PFSK-1 (cell line): Measurements from ENCODE around the gene LDLRAD3.

ENCODE experiments used
- FOXP2 ChIP-seq: optimal IDR thresholded peaks from 2 replicates; pipeline ENCODE3; 2011; ENCODE audit warnings: borderline replicate concordance, control low read depth, inconsistent platforms; ENCODE audit not compliant: insufficient read depth; ENCODE audit errors: extremely low read length, extremely low read depth
- POLR2AphosphoS5 ChIP-seq: IDR thresholded peaks from 2 replicates; pipeline ENCODE4 v1.6.1; 2012; ENCODE audit warnings: low read depth, mild to moderate bottlenecking, control low read depth, low read length, moderate library complexity
- SIN3A ChIP-seq: IDR thresholded peaks from 2 replicates; pipeline ENCODE4 v1.6.1; 2012; ENCODE audit warnings: mild to moderate bottlenecking, low read length, moderate library complexity, borderline replicate concordance; ENCODE audit not compliant: insufficient read depth
- TAF1 ChIP-seq: IDR thresholded peaks from 2 replicates; pipeline ENCODE4 v1.6.1; 2012; ENCODE audit warnings: low read length, control low read depth, borderline replicate concordance; ENCODE audit not compliant: insufficient read depth
- TF ChIP-seq, protein P1 (sequence below), 2 experiments: IDR thresholded peaks; 2 replicates each; pipeline versions ENCODE4 v1.6.1 to v1.8.0; 2011 to 2012; ENCODE audit warnings: low read depth in 2 of 2, low read length in 2 of 2, control low read depth in 1 of 2, inconsistent platforms in 1 of 2, mild to moderate bottlenecking in 1 of 2, moderate library complexity in 1 of 2; ENCODE audit not compliant: insufficient read depth in 1 of 2

Gene LDLRAD3

GRCh38 chr11:35933320-35933871 lies 10.5 kb upstream of the LDLRAD3 start:
- TF ChIP-seq, protein P1, sequence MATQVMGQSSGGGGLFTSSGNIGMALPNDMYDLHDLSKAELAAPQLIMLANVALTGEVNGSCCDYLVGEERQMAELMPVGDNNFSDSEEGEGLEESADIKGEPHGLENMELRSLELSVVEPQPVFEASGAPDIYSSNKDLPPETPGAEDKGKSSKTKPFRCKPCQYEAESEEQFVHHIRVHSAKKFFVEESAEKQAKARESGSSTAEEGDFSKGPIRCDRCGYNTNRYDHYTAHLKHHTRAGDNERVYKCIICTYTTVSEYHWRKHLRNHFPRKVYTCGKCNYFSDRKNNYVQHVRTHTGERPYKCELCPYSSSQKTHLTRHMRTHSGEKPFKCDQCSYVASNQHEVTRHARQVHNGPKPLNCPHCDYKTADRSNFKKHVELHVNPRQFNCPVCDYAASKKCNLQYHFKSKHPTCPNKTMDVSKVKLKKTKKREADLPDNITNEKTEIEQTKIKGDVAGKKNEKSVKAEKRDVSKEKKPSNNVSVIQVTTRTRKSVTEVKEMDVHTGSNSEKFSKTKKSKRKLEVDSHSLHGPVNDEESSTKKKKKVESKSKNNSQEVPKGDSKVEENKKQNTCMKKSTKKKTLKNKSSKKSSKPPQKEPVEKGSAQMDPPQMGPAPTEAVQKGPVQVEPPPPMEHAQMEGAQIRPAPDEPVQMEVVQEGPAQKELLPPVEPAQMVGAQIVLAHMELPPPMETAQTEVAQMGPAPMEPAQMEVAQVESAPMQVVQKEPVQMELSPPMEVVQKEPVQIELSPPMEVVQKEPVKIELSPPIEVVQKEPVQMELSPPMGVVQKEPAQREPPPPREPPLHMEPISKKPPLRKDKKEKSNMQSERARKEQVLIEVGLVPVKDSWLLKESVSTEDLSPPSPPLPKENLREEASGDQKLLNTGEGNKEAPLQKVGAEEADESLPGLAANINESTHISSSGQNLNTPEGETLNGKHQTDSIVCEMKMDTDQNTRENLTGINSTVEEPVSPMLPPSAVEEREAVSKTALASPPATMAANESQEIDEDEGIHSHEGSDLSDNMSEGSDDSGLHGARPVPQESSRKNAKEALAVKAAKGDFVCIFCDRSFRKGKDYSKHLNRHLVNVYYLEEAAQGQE (IDR thresholded peaks at IDR 0.05; ENCODE audit: insufficient read depth in 1 of 2, low read depth in 2 of 2, low read length in 2 of 2), result no peak
- TF ChIP-seq POLR2AphosphoS5 (no peak), FOXP2 (no peak), SIN3A (no peak), TAF1 (no peak)

GRCh38 chr11:35934271-35934670 lies 9.6 kb upstream of the LDLRAD3 start:
- TF ChIP-seq FOXP2, result no peak
- no peak for TF ChIP-seq TAF1
- TF ChIP-seq, protein P1 (IDR thresholded peaks at IDR 0.05; ENCODE audit: insufficient read depth in 1 of 2, low read depth in 2 of 2, low read length in 2 of 2), result no peak
- TF ChIP-seq POLR2AphosphoS5, result no peak
- no peak for TF ChIP-seq SIN3A

DNA sequence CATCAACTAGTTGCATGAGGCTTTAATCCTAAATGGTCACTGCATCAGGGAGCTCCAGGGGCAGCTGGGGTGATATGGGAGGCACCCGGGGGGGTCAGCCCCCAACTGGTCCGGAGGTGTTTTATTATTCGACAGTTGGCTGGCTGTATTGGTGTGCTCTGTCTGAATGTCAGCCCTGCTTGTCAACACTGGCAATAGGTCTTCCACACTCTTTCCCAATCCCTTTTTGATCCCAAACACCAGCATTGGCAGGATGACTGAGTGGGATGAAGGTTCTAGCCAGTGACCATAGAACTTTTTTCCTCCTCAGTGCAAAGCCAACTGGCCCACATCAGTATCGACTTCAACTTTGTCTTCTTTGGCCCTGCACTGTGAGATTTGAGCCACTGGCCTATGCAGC lies 8.9 kb upstream of the LDLRAD3 start:
- TF ChIP-seq FOXP2 (no peak), POLR2AphosphoS5 (no peak), TAF1 (no peak), SIN3A (no peak)
- TF ChIP-seq, protein P1 (IDR thresholded peaks at IDR 0.05; ENCODE audit: insufficient read depth in 1 of 2, low read depth in 2 of 2, low read length in 2 of 2), result no peak

DNA sequence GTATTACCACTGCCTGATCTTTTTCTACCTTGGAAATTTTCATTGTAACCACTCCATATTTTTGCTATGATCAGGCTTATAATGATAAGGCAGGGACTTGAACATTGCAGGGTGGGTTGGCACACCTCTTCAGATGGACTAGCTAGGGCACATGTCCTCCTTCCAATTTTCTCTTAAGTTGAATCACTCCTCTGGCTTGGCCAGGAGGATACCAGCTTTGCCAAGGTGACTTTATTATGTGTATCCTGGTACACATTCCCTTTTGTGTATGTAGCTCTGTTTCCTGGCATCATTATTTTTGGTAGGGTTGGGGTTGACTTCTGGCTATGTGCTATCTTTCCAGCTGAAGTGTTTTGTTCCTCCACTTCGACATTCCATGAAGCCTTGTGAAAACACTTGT lies 8.5 kb upstream of the LDLRAD3 start:
- TF ChIP-seq TAF1, result no peak

DNA sequence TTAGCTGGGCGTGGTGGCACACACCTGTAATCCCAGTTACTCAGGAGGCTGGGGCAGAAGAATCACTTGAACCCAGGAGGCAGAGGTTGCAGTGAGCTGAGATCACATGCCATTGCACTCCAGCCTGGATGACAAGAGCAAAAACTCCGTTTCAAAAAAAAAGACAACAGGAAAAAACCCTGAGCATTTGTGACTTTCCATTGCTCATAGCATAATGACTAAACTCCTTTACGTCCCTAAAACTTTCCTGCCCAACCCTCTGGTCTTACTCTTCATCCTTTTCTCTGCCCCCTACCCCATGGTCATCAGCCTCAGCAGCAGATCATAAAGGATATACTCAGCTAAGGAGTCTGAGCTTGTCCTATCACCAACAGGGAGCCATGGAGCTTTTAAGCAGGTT lies 6.8 kb upstream of the LDLRAD3 start:
- no peak for TF ChIP-seq FOXP2
- TF ChIP-seq, protein P1 (IDR thresholded peaks at IDR 0.05; ENCODE audit: insufficient read depth in 1 of 2, low read depth in 2 of 2, low read length in 2 of 2), result no peak
- no peak for TF ChIP-seq POLR2AphosphoS5
- no peak for TF ChIP-seq SIN3A
- TF ChIP-seq TAF1, result no peak
